GM19193 (cell line): Measurements from ENCODE around the gene PTPRJ.

ENCODE experiments used
- POLR2A ChIP-seq: IDR thresholded peaks from 4 replicates; pipeline ENCODE4 v1.6.1; 2011; ENCODE audit not compliant: insufficient read depth, insufficient read length; ENCODE audit errors: extremely low read depth

Gene PTPRJ

GRCh38 chr11:47961383-47961782 is 19.0 kb upstream of the PTPRJ start:
- no peak for TF ChIP-seq POLR2A

DNA sequence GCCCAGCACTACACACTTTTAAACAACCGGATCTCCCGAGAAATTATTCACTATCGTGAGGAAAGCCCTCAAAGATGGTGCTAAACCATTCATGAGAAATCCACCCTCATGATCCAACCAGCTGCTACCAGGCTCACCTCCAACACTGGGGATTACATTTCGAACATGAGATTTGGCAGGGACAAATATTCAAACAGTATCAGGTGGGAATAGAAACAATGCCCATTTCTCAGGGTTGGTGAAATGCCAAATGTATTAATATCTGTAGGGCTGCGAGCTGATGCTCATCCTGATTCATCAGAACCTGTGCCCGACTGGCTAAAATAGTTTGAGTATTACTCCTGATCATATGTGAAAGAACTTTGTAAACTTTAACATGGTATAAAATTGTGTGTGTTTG is 15.8 kb upstream of the PTPRJ start:
- TF ChIP-seq POLR2A = no peak

GRCh38 chr11:47967577-47968525 is 12.5 kb upstream of the PTPRJ start:
- TF ChIP-seq POLR2A = no peak

GRCh38 chr11:47969401-47969800 is 11.0 kb upstream of the PTPRJ start:
- no peak for TF ChIP-seq POLR2A

GRCh38 chr11:47971501-47971900 is 8.9 kb upstream of the PTPRJ start:
- no peak for TF ChIP-seq POLR2A

DNA sequence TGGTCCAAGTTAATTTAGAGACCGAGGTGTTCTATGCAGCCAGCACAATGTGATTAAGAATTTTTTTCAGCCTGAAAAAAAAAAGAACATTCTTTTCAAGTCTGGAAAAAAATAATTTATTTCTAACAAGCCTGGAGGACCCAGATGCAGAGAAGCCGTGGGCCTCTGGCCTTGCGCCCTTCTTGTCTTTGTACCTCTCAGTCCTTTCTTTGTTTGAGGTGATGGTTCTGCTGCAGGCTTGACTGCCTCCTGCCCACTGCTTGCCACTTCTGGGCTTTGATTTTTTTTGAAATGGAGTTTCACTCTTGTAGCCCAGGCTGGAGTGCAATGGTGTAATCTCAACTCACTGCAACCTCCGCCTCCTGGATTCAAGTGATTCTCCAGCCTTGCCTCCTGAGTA is 7.2 kb upstream of the PTPRJ start:
- TF ChIP-seq POLR2A = no peak

DNA sequence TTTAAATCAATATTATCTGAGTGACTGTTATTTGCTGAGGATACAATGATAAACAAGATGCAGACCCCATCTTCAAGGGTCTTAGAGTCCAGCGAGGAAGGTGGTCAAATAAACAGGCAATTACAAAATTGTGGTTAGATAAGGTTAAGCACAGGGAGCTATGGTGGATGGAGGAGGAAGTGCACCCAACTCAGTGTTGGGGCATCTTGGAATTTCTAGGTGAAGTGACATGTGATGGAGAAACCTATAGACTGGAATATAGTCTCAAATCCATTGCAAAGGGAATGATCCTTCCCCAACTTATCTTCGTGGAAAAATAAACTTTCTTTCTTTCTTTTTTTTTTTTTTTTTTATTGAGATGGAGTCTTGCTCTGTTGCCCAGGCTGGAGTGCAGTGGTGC is 3.4 kb upstream of the PTPRJ start:
- no peak for TF ChIP-seq POLR2A

DNA sequence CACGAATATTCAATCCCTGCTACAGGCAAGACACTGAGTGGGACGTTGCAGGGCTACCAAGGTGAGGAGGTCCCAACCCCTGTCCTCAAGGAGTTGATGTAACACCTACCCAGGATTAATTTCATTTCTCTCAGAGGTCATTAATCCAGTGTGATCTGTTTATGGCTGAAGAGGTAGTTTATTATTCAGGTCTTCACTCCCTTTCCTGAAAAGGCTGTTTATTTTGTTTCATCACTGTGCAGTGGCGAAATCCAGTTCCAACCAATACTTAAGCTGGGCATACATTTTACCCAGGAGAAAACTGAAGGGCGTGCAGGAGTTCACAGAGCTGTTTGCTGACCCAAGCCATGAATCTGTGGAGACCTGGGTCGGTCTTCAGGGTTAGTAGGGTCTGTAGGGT is 2.7 kb upstream of the PTPRJ start:
- no peak for TF ChIP-seq POLR2A

- no peak for TF ChIP-seq POLR2A
Measured at GRCh38 chr11:47979378-47980087, 826 bp upstream of the PTPRJ start.

GRCh38 chr11:47980907-47981621 is 705 bp downstream of the PTPRJ start:
- TF ChIP-seq POLR2A = no peak

DNA sequence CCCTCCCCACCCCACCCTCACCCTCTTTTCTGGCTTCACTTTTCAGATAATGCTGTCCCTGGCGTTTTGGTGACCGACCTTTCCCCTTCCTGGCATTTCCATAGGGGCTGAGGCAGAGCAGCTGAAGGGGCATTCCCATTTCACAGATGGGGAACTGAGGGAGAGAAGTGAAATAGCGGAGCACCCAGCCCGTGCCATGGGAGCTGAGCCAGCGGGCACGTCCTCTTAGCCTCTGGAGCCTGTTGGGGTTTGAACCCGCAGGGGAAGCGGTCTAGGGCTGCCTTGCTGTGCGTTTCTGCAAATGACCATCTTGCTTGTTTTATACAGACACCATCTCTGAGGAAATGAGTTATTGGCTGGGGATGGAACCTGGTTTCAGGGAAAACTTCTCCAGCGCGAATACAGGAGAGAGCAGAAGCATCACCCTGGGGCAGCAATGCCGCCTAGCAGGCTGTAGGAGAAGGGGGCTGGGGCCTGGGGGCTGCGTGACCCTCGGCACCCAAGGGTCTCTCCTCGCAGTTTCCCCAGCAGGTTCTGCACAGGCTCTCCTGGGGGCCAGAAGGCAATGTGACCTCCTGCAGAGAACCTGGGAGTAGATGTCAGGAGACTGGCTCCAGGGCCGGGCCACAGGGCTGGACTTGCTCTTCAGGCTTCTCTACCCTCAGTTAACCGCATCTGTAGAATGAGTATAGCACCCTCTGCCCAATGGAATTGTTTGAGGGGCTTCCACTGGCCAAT is 1.5 kb downstream of the PTPRJ start:
- TF ChIP-seq POLR2A = no peak

GRCh38 chr11:47982616-47983015 is 2.3 kb downstream of the PTPRJ start:
- TF ChIP-seq POLR2A = no peak

DNA sequence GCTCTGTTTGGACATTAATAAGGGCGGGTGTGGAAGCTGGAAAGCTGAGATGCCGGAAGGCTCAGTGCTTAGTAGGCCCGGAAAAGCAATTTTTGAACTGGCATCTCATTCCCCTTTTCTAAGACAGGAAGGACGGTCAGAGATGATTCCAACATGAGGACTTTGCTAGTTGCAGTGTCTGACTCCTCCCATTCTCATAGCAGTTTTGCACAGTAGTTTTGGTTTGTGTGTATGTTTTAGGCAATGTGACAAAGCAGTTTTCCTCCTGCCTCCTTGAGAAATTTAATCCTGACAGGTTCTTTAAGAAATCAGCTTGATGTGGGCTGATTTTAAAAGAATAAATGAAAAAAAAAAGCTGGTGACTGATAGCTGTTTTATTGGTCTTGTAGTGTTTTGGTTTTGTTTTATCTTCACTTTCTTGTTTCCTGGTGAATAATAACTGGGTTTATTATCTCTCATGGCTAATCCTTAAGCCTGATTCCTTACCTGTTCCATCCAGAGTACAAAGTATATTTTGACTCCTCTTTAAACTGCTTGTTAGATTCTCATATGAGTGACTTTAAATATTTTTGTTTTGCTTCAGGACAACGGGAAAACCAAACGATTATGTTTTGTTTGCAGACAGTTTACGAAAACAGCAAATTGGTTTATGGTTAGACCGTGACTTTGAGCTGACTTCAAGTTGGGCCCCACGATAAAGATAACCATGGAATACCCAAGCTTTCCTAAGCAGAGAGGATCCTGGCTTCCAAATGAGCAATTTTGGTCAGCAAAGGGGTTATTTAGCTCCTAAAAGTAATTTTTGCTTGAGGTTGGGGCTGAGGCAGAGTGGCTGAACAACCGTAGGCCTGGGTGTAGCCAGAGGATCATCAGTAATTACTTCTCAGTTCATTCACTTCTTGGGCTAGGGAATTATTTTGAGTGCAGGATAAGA is 3.4 kb downstream of the PTPRJ start:
- TF ChIP-seq POLR2A = no peak

DNA sequence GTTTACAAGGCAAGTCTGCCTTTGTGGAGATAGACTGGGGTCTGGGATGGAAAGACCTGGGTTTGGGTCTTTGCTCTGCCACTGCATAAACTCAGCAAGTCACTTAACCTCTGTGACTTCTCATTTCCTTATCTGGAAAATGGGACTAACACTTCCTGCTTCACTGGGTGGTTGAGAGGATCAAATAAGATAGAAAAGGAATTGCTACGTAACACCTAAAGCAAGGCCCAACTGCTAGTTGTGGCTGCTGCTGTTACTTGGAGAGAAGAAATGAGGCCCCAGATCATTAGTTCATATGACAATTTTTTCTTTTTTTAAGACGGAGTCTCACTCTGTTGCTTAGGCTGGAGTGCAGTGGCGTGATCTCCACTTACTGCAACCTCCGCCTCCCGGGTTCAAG is 5.9 kb downstream of the PTPRJ start:
- no peak for TF ChIP-seq POLR2A
